B cell (primary cell): ENCODE measurements around the gene SLC45A2.
"Not testable (repeated sequence)": the region's sequence is repeated elsewhere in the genome, so short reads cannot be mapped to it uniquely, and the experiment has no call there.

Experiments used
- EZH2 ChIP-seq: IDR thresholded peaks from 2 replicates; pipeline ENCODE4 v1.6.1; 2012; ENCODE audit warnings: borderline replicate concordance, low read depth, mild to moderate bottlenecking, moderate library complexity, low read length; ENCODE audit not compliant: insufficient read depth, poor library complexity, severe bottlenecking
- TF ChIP-seq, protein P1 (sequence below): fragments of 200-600 bp; IDR thresholded peaks from one replicate; pipeline ENCODE4 v1.8.0; 2022; ENCODE audit warnings: antibody characterized with exemption, mild to moderate bottlenecking

DNA sequence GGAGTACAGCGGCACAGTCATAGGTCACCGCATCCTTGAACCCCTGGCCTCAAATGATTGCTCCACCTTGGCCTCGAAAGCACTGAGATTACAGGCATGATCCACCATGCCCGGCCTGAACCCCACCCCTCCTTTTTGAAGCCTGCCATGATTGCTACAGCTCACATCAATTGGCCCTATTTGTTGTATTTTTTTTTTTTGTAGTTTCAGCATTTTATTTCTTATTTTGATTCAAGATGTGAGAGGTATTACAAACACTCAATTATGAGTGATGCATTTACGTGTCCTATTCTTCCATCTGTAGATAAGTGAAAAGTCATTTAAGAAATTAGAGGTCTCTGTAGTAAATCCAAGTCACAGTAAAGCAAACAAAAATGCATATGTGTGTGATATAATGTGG, 32.3 kb downstream of the SLC45A2 start:
- TF ChIP-seq, protein P1, sequence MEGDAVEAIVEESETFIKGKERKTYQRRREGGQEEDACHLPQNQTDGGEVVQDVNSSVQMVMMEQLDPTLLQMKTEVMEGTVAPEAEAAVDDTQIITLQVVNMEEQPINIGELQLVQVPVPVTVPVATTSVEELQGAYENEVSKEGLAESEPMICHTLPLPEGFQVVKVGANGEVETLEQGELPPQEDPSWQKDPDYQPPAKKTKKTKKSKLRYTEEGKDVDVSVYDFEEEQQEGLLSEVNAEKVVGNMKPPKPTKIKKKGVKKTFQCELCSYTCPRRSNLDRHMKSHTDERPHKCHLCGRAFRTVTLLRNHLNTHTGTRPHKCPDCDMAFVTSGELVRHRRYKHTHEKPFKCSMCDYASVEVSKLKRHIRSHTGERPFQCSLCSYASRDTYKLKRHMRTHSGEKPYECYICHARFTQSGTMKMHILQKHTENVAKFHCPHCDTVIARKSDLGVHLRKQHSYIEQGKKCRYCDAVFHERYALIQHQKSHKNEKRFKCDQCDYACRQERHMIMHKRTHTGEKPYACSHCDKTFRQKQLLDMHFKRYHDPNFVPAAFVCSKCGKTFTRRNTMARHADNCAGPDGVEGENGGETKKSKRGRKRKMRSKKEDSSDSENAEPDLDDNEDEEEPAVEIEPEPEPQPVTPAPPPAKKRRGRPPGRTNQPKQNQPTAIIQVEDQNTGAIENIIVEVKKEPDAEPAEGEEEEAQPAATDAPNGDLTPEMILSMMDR: not testable (repeated sequence)
- not testable (repeated sequence) for TF ChIP-seq EZH2
